Muscle of back (tissue), 11 donors: Measurements from ENCODE around the gene RHBDF1. TPM values are rescaled to one million over a fixed set of nuclear protein-coding genes. Genes with fewer than 3 reads are reported as not detected.

Source experiments
- DNase-seq, 3 donors: peaks; one replicate each; pipeline versions ENCODE4 v3.0.0 to v3.0.0-alpha.2; 2013
- polyA plus RNA-seq, 10 donors: library from polyadenylated mRNA; unstranded; fragments of 120-200 nt; gene quantifications; one replicate each; pipeline ENCODE4 v1.2.1, GENCODE V29; 2013; ENCODE audit not compliant: insufficient read length in 10 of 10

RHBDF1 gene
- polyA plus RNA-seq, 10 donors = 34.0 to 60.6 (median 44.9) TPM

GRCh38 chr16:76535-77272 is 4.3 kb upstream of the RHBDF1 start:
- peak; percentile 75 to 91 (median 83) for DNase-seq

- DNase-seq = peak in 2 of 3 donors; percentile 73 to 92
Measured at GRCh38 chr16:75580-76501, 3.4 kb upstream of the RHBDF1 start.

GRCh38 chr16:74747-75334 is 2.4 kb upstream of the RHBDF1 start:
- peak in 1 of 3 donors; percentile 65 for DNase-seq

GRCh38 chr16:74051-74746 is 1.8 kb upstream of the RHBDF1 start:
- DNase-seq = no peak

- peak in 2 of 3 donors; percentile 80 to 92 for DNase-seq
Measured at GRCh38 chr16:71540-72401, 660 bp downstream of the RHBDF1 start.

- no peak for DNase-seq
Measured at GRCh38 chr16:71210-71539, 1.3 kb downstream of the RHBDF1 start.

- no peak for DNase-seq
Measured at GRCh38 chr16:69181-69580, 3.2 kb downstream of the RHBDF1 start.

- DNase-seq = peak in 1 of 3 donors; percentile 41
Measured at GRCh38 chr16:67884-68789, 4.3 kb downstream of the RHBDF1 start.

GRCh38 chr16:67183-67791 is 5.1 kb downstream of the RHBDF1 start:
- peak in 1 of 3 donors; percentile 51 for DNase-seq

GRCh38 chr16:66309-67182 is 5.9 kb downstream of the RHBDF1 start:
- no peak for DNase-seq

- peak; percentile 48 to 85 (median 73) for DNase-seq
Measured at GRCh38 chr16:65745-66144, 6.7 kb downstream of the RHBDF1 start.

- peak in 1 of 3 donors; percentile 8 for DNase-seq
Measured at GRCh38 chr16:64914-65255, 7.5 kb downstream of the RHBDF1 start.

GRCh38 chr16:63998-64913 is 8.2 kb downstream of the RHBDF1 start:
- peak in 1 of 3 donors; percentile 4 for DNase-seq

- DNase-seq = no peak
Measured at GRCh38 chr16:63466-63865, 9.0 kb downstream of the RHBDF1 start.

- no peak for DNase-seq
Measured at GRCh38 chr16:62968-63391, 9.5 kb downstream of the RHBDF1 start.

- no peak for DNase-seq
Measured at GRCh38 chr16:62283-62967, 10.0 kb downstream of the RHBDF1 start.

- no peak for DNase-seq
Measured at GRCh38 chr16:61879-62281, 10.6 kb downstream of the RHBDF1 start.
